WERI-Rb-1 (cell line): ENCODE data around the gene VWA2.

Experiments used
- DNase-seq: peaks from one replicate; pipeline ENCODE4 v3.0.0-alpha.2; 2020
- H3K27ac ChIP-seq: fragments of 250-450 bp; sonication (Bioruptor Pico); 2 replicates; pipeline ENCODE4 v1.5.1; 2020; ENCODE audit warnings: mild to moderate bottlenecking, moderate library complexity
- H3K27me3 ChIP-seq: fragments of 250-450 bp; sonication (Bioruptor Pico); 2 replicates; pipeline ENCODE4 v1.5.1; 2021; ENCODE audit warnings: mild to moderate bottlenecking, low read depth, moderate library complexity; ENCODE audit not compliant: insufficient read depth, severe bottlenecking
- H3K36me3 ChIP-seq: fragments of 250-450 bp; sonication (Bioruptor Pico); 2 replicates; pipeline ENCODE4 v1.5.1; 2020; ENCODE audit warnings: mild to moderate bottlenecking, moderate library complexity
- H3K4me3 ChIP-seq: 2 replicates; pipeline ENCODE4 v1.5.1; 2011; ENCODE audit warnings: low read depth, mild to moderate bottlenecking, control low read depth, low read length
- H3K9me3 ChIP-seq: fragments of 250-450 bp; sonication (Bioruptor Pico); 2 replicates; pipeline ENCODE4 v1.5.1; 2021; ENCODE audit warnings: mild to moderate bottlenecking, moderate library complexity; ENCODE audit not compliant: severe bottlenecking
- TF ChIP-seq, protein P1 (sequence below): IDR thresholded peaks from 2 replicates; pipeline ENCODE4 v1.5.1; 2011; ENCODE audit warnings: low read depth, mild to moderate bottlenecking, control low read depth, inconsistent platforms, low read length

VWA2 gene

GRCh38 chr10:114239117-114239993 is at the start of gene VWA2:
Gene VWA2 (plus strand): TSS chr10:114239254. CDS start chr10:114248714, 9,460 bp downstream.
- Histone ChIP-seq H3K36me3 (no peaks in the 10 kb centered on the region), H3K27me3 (peaks cover 36% of the 10 kb centered on the region), H3K4me3 (peak within 1 kb of the TSS; percentile 41), H3K9me3 (no peaks in the 10 kb centered on the region), H3K27ac (no peak within 1 kb of the TSS)
- peak; percentile 39 for DNase-seq
- TF ChIP-seq, protein P1, sequence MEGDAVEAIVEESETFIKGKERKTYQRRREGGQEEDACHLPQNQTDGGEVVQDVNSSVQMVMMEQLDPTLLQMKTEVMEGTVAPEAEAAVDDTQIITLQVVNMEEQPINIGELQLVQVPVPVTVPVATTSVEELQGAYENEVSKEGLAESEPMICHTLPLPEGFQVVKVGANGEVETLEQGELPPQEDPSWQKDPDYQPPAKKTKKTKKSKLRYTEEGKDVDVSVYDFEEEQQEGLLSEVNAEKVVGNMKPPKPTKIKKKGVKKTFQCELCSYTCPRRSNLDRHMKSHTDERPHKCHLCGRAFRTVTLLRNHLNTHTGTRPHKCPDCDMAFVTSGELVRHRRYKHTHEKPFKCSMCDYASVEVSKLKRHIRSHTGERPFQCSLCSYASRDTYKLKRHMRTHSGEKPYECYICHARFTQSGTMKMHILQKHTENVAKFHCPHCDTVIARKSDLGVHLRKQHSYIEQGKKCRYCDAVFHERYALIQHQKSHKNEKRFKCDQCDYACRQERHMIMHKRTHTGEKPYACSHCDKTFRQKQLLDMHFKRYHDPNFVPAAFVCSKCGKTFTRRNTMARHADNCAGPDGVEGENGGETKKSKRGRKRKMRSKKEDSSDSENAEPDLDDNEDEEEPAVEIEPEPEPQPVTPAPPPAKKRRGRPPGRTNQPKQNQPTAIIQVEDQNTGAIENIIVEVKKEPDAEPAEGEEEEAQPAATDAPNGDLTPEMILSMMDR, result peak; percentile 34; the same call in 1 of the 2 replicates

DNA sequence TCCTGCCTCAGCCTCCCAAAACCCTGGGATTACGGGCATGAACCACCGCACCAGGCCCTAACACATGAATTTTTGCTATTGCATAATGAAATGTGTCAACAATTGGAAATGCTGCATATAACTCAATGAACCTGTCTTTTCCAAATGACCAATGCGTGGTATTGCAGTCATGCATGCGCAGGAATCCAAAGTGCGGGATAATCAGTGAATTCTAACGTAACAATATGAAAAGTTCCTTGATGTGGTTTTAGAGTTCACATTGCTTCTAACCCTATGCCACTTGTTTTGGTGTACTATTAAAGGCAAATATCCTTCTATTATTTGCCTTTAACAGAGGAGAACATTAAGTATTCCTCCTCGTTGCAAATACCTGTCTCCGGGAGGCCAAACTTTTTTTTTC is 49.4 kb upstream of the VWA2 start:
- no peak overlapping the region for H3K4me3 ChIP-seq
- no peak for DNase-seq
- no peaks in the 10 kb centered on the region for H3K36me3 ChIP-seq
- no peaks in the 10 kb centered on the region for H3K27me3 ChIP-seq
- no peaks in the 10 kb centered on the region for H3K9me3 ChIP-seq
- H3K27ac ChIP-seq, result no peak overlapping the region
- TF ChIP-seq, protein P1, result no peak

DNA sequence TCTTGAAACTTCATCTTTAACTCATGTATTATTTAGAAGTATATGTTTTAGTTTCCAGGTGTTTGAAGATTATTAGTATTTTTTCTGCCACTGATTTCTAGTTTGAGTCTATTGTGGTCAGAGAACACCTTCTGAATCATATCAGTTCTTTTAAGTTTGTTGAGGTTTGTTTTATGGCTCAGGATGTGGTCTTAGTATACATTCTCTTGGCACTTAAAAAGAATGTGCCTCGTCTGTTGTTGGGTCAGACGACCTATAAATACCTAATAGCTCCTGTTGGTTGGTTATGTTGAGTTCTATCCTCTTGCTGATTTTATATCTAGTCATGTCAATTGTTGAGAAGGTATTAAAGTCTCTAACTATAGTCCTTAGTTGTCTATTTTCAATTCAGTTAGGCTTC is 44.0 kb upstream of the VWA2 start:
- no peaks in the 10 kb centered on the region for H3K36me3 ChIP-seq
- no peaks in the 10 kb centered on the region for H3K9me3 ChIP-seq
- no peak for DNase-seq
- TF ChIP-seq, protein P1, result no peak
- H3K27ac ChIP-seq, result no peak overlapping the region
- H3K27me3 ChIP-seq, result no peaks in the 10 kb centered on the region
- no peak overlapping the region for H3K4me3 ChIP-seq

DNA sequence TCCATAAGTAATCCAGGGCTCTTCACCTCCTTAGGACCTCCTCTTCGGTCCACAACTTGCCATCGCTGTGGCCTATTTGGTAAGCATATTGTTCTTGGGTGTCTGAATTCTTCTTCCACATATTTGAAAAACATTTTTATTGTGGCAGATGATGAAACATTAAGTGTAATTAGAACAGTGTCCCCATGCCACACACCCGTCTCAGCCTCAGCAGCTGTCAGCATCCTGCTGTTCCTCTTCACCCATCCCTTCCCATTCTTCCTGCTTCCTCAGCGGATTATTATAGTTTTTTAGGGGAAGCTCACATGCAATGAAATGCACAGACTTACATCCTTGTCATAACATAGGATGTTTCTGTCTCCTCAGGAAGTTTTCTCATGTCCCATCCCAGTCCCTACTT is 39.8 kb upstream of the VWA2 start:
- Histone ChIP-seq H3K36me3 (no peaks in the 10 kb centered on the region), H3K27ac (no peak overlapping the region), H3K27me3 (no peaks in the 10 kb centered on the region), H3K9me3 (no peaks in the 10 kb centered on the region), H3K4me3 (no peak overlapping the region)
- TF ChIP-seq, protein P1, result no peak
- no peak for DNase-seq

DNA sequence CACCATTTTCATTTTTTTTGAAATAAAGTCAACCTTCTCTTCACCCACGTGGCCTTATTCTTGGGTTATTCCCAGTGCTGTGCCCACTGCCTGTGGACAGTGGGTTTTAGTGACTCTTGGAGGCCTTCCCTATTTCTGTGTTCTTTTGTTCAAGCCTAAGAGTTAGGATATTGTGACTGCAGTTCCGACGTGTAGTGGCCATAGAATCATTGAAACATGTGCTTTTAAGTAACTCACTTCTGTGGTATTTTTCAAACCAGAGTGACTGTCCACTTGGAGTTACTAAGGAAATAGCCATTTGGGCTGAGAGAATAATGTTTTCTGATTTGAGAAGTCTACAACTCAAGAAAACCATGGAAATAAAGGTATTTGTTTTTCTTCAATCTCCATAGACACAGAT is 36.2 kb upstream of the VWA2 start:
- Histone ChIP-seq H3K9me3 (no peaks in the 10 kb centered on the region), H3K27me3 (no peaks in the 10 kb centered on the region), H3K4me3 (no peak overlapping the region), H3K36me3 (no peaks in the 10 kb centered on the region), H3K27ac (no peak overlapping the region)
- no peak for DNase-seq
- TF ChIP-seq, protein P1, result no peak
